Right lung (tissue), 10 donors: ENCODE results near the gene NFKBIZ. TPM values are rescaled to one million over a fixed set of nuclear protein-coding genes. Genes with fewer than 3 reads are reported as not detected.

Source experiments
- DNase-seq, 2 donors: peaks; one replicate each; pipeline ENCODE4 v3.0.0-alpha.2; 2013
- long read RNA-seq, 8 donors: transcript quantifications; one replicate each; lab custom pipeline, GENCODE V29; 2026
- polyA plus RNA-seq, 5 donors: library from polyadenylated mRNA; unstranded; fragments of 120-200 nt; gene quantifications; one replicate each; pipeline versions ENCODE4 v1.2.1 to v1.2.3, GENCODE V29; 2013; ENCODE audit warnings: inconsistent platforms in 1 of 5, low replicate concordance in 1 of 5; ENCODE audit not compliant: insufficient read length in 5 of 5, insufficient read depth in 1 of 5

NFKBIZ gene
- polyA plus RNA-seq: 10 to 100 TPM; 20.5 to 41.2 (median 39.1) TPM
- long read RNA-seq, donor 1, partial matches to known transcripts: 0 of 9 reads
- long read RNA-seq, donor 1, other reads (novel, unspliced or antisense): 0 of 9 reads
- long read RNA-seq, donor 2, partial matches to known transcripts: 0 of 2 reads
- long read RNA-seq, donor 2, other reads (novel, unspliced or antisense): 0 of 2 reads
- long read RNA-seq, donor 3, partial matches to known transcripts: 0 of 4 reads
- long read RNA-seq, donor 3, other reads (novel, unspliced or antisense): 0 of 4 reads
- long read RNA-seq, donor 4, partial matches to known transcripts: 0 of 5 reads
- long read RNA-seq, donor 4, other reads (novel, unspliced or antisense): 0 of 5 reads
- long read RNA-seq, donor 5, partial matches to known transcripts: 6 of 12 reads
- long read RNA-seq, donor 5, other reads (novel, unspliced or antisense): 0 of 12 reads
- long read RNA-seq, donor 6, partial matches to known transcripts: 0 of 8 reads
- long read RNA-seq, donor 6, other reads (novel, unspliced or antisense): 0 of 8 reads
- long read RNA-seq, donor 7, transcript NFKBIZ-210 (3 exons, 877 nt): major isoform, 6 of 17 reads
- long read RNA-seq, donor 7, partial matches to known transcripts: 5 of 17 reads
- long read RNA-seq, donor 7, other reads (novel, unspliced or antisense): 0 of 17 reads
- long read RNA-seq, donor 8, partial matches to known transcripts: 0 of 4 reads
- long read RNA-seq, donor 8, other reads (novel, unspliced or antisense): 0 of 4 reads

- peak; percentile 94 to 95 for DNase-seq
These were observed at the start of gene NFKBIZ for GRCh38 chr3:101848754-101849713. Gene NFKBIZ, plus strand, starts transcription at chr3:101849514. Its CDS starts 115 bp downstream, at chr3:101849629.

GRCh38 chr3:101801174-101801573, 48.1 kb upstream of the NFKBIZ start:
- no peak for DNase-seq

- no peak for DNase-seq
These were observed 47.1 kb upstream of the NFKBIZ start for GRCh38 chr3:101802179-101802578.

- peak in 1 of 2 donors; percentile 57 for DNase-seq
These were observed 46.0 kb upstream of the NFKBIZ start for GRCh38 chr3:101803173-101803782.

- DNase-seq: no peak
These were observed 45.4 kb upstream of the NFKBIZ start for GRCh38 chr3:101803939-101804338.

- no peak for DNase-seq
These were observed 42.8 kb upstream of the NFKBIZ start for GRCh38 chr3:101806491-101806890.

GRCh38 chr3:101807888-101808287, 41.4 kb upstream of the NFKBIZ start:
- no peak for DNase-seq

GRCh38 chr3:101809178-101810021, 39.9 kb upstream of the NFKBIZ start:
- no peak for DNase-seq

- no peak for DNase-seq
These were observed 39.3 kb upstream of the NFKBIZ start for GRCh38 chr3:101810022-101810418.

GRCh38 chr3:101811875-101812274, 37.4 kb upstream of the NFKBIZ start:
- no peak for DNase-seq

- no peak for DNase-seq
These were observed 36.4 kb upstream of the NFKBIZ start for GRCh38 chr3:101812895-101813294.

- DNase-seq: no peak
These were observed 35.4 kb upstream of the NFKBIZ start for GRCh38 chr3:101813817-101814440.

GRCh38 chr3:101814835-101815234, 34.5 kb upstream of the NFKBIZ start:
- DNase-seq: no peak

GRCh38 chr3:101816215-101817149, 32.8 kb upstream of the NFKBIZ start:
- DNase-seq: no peak

- DNase-seq: no peak
These were observed 31.3 kb upstream of the NFKBIZ start for GRCh38 chr3:101817992-101818391.

- DNase-seq: no peak
These were observed 29.6 kb upstream of the NFKBIZ start for GRCh38 chr3:101819649-101820206.

GRCh38 chr3:101821503-101821902, 27.8 kb upstream of the NFKBIZ start:
- DNase-seq: no peak

GRCh38 chr3:101823525-101823924, 25.8 kb upstream of the NFKBIZ start:
- no peak for DNase-seq
